WERI-Rb-1 (cell line): ENCODE results near the gene SIVA1.

Experiments
- DNase-seq: peaks from one replicate; pipeline ENCODE4 v3.0.0-alpha.2; 2020
- H3K27ac ChIP-seq: fragments of 250-450 bp; sonication (Bioruptor Pico); 2 replicates; pipeline ENCODE4 v1.5.1; 2020; ENCODE audit warnings: mild to moderate bottlenecking, moderate library complexity
- H3K27me3 ChIP-seq: fragments of 250-450 bp; sonication (Bioruptor Pico); 2 replicates; pipeline ENCODE4 v1.5.1; 2021; ENCODE audit warnings: mild to moderate bottlenecking, low read depth, moderate library complexity; ENCODE audit not compliant: insufficient read depth, severe bottlenecking
- H3K36me3 ChIP-seq: fragments of 250-450 bp; sonication (Bioruptor Pico); 2 replicates; pipeline ENCODE4 v1.5.1; 2020; ENCODE audit warnings: mild to moderate bottlenecking, moderate library complexity
- H3K4me3 ChIP-seq: 2 replicates; pipeline ENCODE4 v1.5.1; 2011; ENCODE audit warnings: low read depth, mild to moderate bottlenecking, control low read depth, low read length
- H3K9me3 ChIP-seq: fragments of 250-450 bp; sonication (Bioruptor Pico); 2 replicates; pipeline ENCODE4 v1.5.1; 2021; ENCODE audit warnings: mild to moderate bottlenecking, moderate library complexity; ENCODE audit not compliant: severe bottlenecking
- TF ChIP-seq, protein P1 (sequence below): IDR thresholded peaks from 2 replicates; pipeline ENCODE4 v1.5.1; 2011; ENCODE audit warnings: low read depth, mild to moderate bottlenecking, control low read depth, inconsistent platforms, low read length

SIVA1 gene

DNA sequence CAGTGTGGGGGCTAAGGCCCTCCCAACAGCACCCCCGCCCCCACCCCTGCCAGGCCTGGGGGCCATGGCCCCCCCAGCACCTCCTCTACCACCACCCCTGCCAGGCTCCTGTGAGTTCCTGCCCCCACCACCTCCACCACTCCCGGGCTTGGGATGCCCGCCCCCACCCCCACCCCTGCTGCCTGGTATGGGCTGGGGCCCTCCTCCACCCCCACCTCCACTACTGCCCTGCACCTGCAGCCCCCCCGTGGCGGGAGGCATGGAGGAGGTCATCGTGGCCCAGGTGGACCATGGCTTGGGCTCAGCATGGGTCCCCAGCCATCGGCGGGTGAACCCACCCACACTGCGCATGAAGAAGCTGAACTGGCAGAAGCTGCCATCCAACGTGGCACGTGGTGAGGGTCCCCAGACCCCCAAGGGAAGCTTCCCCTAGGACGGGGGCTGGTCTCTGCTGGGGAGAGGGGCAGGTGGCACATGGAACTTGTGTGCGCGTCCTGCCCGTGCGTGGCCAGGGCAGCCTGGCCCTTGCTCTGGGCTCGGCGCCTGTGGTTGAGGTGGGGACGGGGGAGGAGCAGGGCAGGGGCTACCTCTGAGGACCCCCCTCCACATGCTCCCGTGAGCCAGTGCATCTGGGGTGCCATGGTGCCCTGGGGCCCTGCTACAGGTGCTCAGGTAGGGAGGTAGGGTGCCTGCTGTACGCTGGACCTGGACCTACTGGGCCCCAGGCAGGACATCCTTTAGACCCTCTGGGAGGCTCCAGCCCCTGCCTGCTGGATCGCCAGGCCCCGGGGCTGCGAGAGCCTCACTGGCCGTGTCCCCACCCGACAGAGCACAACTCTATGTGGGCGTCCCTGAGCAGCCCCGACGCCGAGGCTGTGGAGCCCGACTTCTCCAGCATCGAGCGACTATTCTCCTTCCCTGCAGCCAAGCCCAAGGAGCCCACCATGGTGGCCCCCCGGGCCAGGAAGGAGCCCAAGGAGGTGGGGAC is 45.0 kb upstream of the SIVA1 start:
- Histone ChIP-seq H3K27ac (no peak overlapping the region), H3K4me3 (no peak overlapping the region), H3K36me3 (peaks cover 50% of the 10 kb centered on the region), H3K27me3 (no peaks in the 10 kb centered on the region), H3K9me3 (no peaks in the 10 kb centered on the region)
- no peak for DNase-seq
- TF ChIP-seq, protein P1, sequence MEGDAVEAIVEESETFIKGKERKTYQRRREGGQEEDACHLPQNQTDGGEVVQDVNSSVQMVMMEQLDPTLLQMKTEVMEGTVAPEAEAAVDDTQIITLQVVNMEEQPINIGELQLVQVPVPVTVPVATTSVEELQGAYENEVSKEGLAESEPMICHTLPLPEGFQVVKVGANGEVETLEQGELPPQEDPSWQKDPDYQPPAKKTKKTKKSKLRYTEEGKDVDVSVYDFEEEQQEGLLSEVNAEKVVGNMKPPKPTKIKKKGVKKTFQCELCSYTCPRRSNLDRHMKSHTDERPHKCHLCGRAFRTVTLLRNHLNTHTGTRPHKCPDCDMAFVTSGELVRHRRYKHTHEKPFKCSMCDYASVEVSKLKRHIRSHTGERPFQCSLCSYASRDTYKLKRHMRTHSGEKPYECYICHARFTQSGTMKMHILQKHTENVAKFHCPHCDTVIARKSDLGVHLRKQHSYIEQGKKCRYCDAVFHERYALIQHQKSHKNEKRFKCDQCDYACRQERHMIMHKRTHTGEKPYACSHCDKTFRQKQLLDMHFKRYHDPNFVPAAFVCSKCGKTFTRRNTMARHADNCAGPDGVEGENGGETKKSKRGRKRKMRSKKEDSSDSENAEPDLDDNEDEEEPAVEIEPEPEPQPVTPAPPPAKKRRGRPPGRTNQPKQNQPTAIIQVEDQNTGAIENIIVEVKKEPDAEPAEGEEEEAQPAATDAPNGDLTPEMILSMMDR: no peak

DNA sequence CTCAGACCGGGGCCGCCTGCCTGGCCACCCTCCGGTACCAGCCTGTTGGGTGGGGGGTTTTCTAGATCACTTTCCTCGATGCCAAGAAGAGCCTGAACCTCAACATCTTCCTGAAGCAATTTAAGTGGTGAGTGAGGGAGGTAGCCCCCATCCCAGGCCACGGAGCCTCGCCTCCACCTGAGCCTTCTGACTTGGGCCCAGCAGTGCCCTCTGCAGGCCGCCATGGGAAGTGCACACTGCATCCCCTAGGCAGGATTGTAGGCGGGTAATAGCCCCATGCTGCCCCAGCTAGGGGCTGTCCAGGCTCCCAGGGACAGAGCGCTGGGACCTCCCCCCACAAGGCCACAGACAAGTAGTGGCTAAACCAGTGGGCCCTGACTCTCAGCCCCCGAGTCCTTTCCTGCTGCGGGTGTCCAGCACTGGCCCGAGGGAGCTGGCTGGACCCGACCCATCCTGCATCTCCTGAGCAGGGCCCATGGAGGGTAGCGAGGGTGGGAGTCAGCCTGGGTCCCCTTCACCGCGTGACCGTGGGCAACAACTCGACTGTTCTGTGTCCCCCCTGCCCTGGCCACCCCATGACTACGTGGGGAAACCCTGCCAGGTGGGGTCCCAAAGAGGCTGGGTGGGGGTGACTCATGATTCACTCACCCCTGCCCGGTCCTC is 44.2 kb upstream of the SIVA1 start:
- no peak overlapping the region for H3K27ac ChIP-seq
- no peaks in the 10 kb centered on the region for H3K9me3 ChIP-seq
- no peak overlapping the region for H3K4me3 ChIP-seq
- TF ChIP-seq, protein P1: peak; percentile 95
- H3K36me3 ChIP-seq: peaks cover 41% of the 10 kb centered on the region
- DNase-seq: peak; percentile 78
- H3K27me3 ChIP-seq: no peaks in the 10 kb centered on the region

- no peak overlapping the region for H3K27ac ChIP-seq
- H3K27me3 ChIP-seq: no peaks in the 10 kb centered on the region
- no peaks in the 10 kb centered on the region for H3K9me3 ChIP-seq
- peaks cover 34% of the 10 kb centered on the region for H3K36me3 ChIP-seq
- DNase-seq: no peak
- TF ChIP-seq, protein P1: no peak
- H3K4me3 ChIP-seq: no peak overlapping the region
Observed at GRCh38 chr14:104709387-104710039, 43.4 kb upstream of the SIVA1 start.

GRCh38 chr14:104710071-104710735 is 42.7 kb upstream of the SIVA1 start:
- Histone ChIP-seq H3K4me3 (no peak overlapping the region), H3K9me3 (no peaks in the 10 kb centered on the region), H3K27me3 (no peaks in the 10 kb centered on the region), H3K36me3 (peaks cover 28% of the 10 kb centered on the region), H3K27ac (no peak overlapping the region)
- TF ChIP-seq, protein P1: no peak
- no peak for DNase-seq

- Histone ChIP-seq H3K4me3 (no peak overlapping the region), H3K27ac (no peak overlapping the region), H3K9me3 (no peaks in the 10 kb centered on the region), H3K27me3 (no peaks in the 10 kb centered on the region), H3K36me3 (peaks cover 28% of the 10 kb centered on the region)
- TF ChIP-seq, protein P1: no peak
- no peak for DNase-seq
Observed at GRCh38 chr14:104712881-104713734, 39.8 kb upstream of the SIVA1 start.
